Hepatocyte (in vitro differentiated cells): ENCODE measurements around the gene CRYGS. TPM values are rescaled to one million over a fixed set of nuclear protein-coding genes. Genes with fewer than 3 reads are reported as not detected.

ENCODE experiments used
- DNase-seq: peaks from one replicate; pipeline ENCODE4 v3.0.0-alpha.2; 2016; ENCODE audit warnings: low spot score
- H2AFZ ChIP-seq: fragments of 200-600 bp; sonication (generic); 2 replicates; pipeline ENCODE4 v1.6.0; 2016; ENCODE audit warnings: antibody characterized with exemption, mild to moderate bottlenecking
- H3K27ac ChIP-seq: fragments of 200-600 bp; sonication (generic); 2 replicates; pipeline ENCODE4 v1.5.1; 2016; ENCODE audit warnings: mild to moderate bottlenecking
- H3K27me3 ChIP-seq: fragments of 200-600 bp; sonication (generic); 2 replicates; pipeline ENCODE4 v1.6.1; 2016
- H3K36me3 ChIP-seq: fragments of 200-600 bp; sonication (generic); replicated peaks from 2 replicates; pipeline ENCODE4 v1.5.1; 2016; ENCODE audit warnings: low read depth; ENCODE audit not compliant: insufficient read depth
- H3K4me1 ChIP-seq: fragments of 200-600 bp; sonication (generic); 2 replicates; pipeline ENCODE4 v1.5.1; 2016; ENCODE audit warnings: mild to moderate bottlenecking, moderate library complexity; ENCODE audit not compliant: insufficient read depth
- H3K4me2 ChIP-seq: fragments of 200-600 bp; sonication (generic); 2 replicates; pipeline ENCODE4 v1.6.0; 2016
- H3K4me3 ChIP-seq: fragments of 200-600 bp; sonication (generic); 2 replicates; pipeline ENCODE4 v1.5.1; 2016; ENCODE audit warnings: mild to moderate bottlenecking
- H3K79me2 ChIP-seq: fragments of 200-600 bp; sonication (generic); 2 replicates; pipeline ENCODE4 v1.6.0; 2017; ENCODE audit warnings: mild to moderate bottlenecking
- H3K9me2 ChIP-seq: fragments of 200-600 bp; sonication (generic); replicated peaks from 2 replicates; pipeline ENCODE4 v1.6.0; 2017; ENCODE audit warnings: mild to moderate bottlenecking; ENCODE audit not compliant: insufficient read depth
- H3K9me3 ChIP-seq: fragments of 200-600 bp; sonication (generic); 2 replicates; pipeline ENCODE4 v1.5.1; 2016; ENCODE audit warnings: low read depth, mild to moderate bottlenecking
- H4K20me1 ChIP-seq: fragments of 200-600 bp; sonication (generic); 2 replicates; pipeline ENCODE4 v1.6.0; 2016; ENCODE audit warnings: mild to moderate bottlenecking; ENCODE audit not compliant: insufficient read depth, poor library complexity, severe bottlenecking
- EZH2 ChIP-seq: fragments of 200-600 bp; sonication (generic); IDR thresholded peaks from 2 replicates; pipeline ENCODE4 v1.6.1; 2016; ENCODE audit warnings: antibody characterized with exemption, mild to moderate bottlenecking, borderline replicate concordance
- EZH2phosphoT487 ChIP-seq: fragments of 200-600 bp; sonication (generic); IDR thresholded peaks from one replicate; pipeline ENCODE4 v1.6.1; 2018; ENCODE audit warnings: antibody characterized with exemption, mild to moderate bottlenecking, low read depth, moderate library complexity; ENCODE audit not compliant: unreplicated experiment, severe bottlenecking
- WGBS: methylation state at CpG from one replicate; pipeline ENCODE4 v1.1.6; 2016; ENCODE audit warnings: low lambda C conversion rate; ENCODE audit errors: missing lambda C conversion rate; 5-methylcytosine and 5-hydroxymethylcytosine counted together
- polyA plus RNA-seq: library from polyadenylated mRNA; unstranded; fragments of >200 nt; fragmentation: Nextera tagmentation; extraction: Ambion mirVana; gene quantifications from 2 replicates; pipeline ENCODE4 v1.2.1, GENCODE V29; 2016
- total RNA-seq: library from RNA; depleted of rRNA; stranded (reverse); fragments of >200 nt; gene quantifications from 2 replicates; pipeline ENCODE4 v1.2.3, GENCODE V29; 2014
- TF ChIP-seq, protein P1 (sequence below): fragments of 200-600 bp; sonication (generic); IDR thresholded peaks from 2 replicates; pipeline ENCODE4 v1.5.1; 2016; ENCODE audit warnings: antibody characterized with exemption, mild to moderate bottlenecking; ENCODE audit not compliant: poor library complexity

The CRYGS gene
- 0.92 and 1.9 TPM in 2 replicates for total RNA-seq
- 0.89 and 2.2 TPM in 2 replicates for polyA plus RNA-seq

- Histone ChIP-seq H2AFZ (no peak within 1 kb of the TSS), H3K4me1 (no peaks in the 10 kb centered on the region), H3K79me2 (no peaks in the 10 kb centered on the region), H3K27me3 (no peaks in the 10 kb centered on the region), H3K9me2 (no peaks in the 10 kb centered on the region), H3K4me2 (no peak within 1 kb of the TSS), H4K20me1 (no peaks in the 10 kb centered on the region), H3K4me3 (no peak within 1 kb of the TSS), H3K9me3 (no peaks in the 10 kb centered on the region), H3K27ac (no peak within 1 kb of the TSS), H3K36me3 (no peaks in the 10 kb centered on the region)
- TF ChIP-seq EZH2phosphoT487 (no peak), EZH2 (no peak)
- TF ChIP-seq, protein P1, sequence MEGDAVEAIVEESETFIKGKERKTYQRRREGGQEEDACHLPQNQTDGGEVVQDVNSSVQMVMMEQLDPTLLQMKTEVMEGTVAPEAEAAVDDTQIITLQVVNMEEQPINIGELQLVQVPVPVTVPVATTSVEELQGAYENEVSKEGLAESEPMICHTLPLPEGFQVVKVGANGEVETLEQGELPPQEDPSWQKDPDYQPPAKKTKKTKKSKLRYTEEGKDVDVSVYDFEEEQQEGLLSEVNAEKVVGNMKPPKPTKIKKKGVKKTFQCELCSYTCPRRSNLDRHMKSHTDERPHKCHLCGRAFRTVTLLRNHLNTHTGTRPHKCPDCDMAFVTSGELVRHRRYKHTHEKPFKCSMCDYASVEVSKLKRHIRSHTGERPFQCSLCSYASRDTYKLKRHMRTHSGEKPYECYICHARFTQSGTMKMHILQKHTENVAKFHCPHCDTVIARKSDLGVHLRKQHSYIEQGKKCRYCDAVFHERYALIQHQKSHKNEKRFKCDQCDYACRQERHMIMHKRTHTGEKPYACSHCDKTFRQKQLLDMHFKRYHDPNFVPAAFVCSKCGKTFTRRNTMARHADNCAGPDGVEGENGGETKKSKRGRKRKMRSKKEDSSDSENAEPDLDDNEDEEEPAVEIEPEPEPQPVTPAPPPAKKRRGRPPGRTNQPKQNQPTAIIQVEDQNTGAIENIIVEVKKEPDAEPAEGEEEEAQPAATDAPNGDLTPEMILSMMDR: no peak
- WGBS: 96% methylated on average over 2 of the region's 2 CpGs
- no peak for DNase-seq
Observed at GRCh38 chr3:186544281-186544680, at the start of gene CRYGS. Gene CRYGS, minus strand, starts transcription at chr3:186544380. Its CDS starts 54 bp downstream, at chr3:186544326.

- no peak overlapping the region for H3K4me3 ChIP-seq
- no peaks in the 10 kb centered on the region for H3K9me3 ChIP-seq
- H3K79me2 ChIP-seq: no peaks in the 10 kb centered on the region
- H3K4me1 ChIP-seq: peaks cover 28% of the 10 kb centered on the region
- H2AFZ ChIP-seq: no peak overlapping the region
- no peaks in the 10 kb centered on the region for H3K9me2 ChIP-seq
- no peaks in the 10 kb centered on the region for H3K36me3 ChIP-seq
- no peaks in the 10 kb centered on the region for H4K20me1 ChIP-seq
- no peak for DNase-seq
- TF ChIP-seq EZH2phosphoT487: no peak
- TF ChIP-seq, protein P1: no peak
- TF ChIP-seq EZH2: no peak
- H3K27ac ChIP-seq: peak overlapping the region; percentile 81
- H3K27me3 ChIP-seq: no peaks in the 10 kb centered on the region
- WGBS: 66% methylated on average over 3 of the region's 3 CpGs
- peak overlapping the region; percentile 17 for H3K4me2 ChIP-seq
Observed at GRCh38 chr3:186593862-186594261, 49.7 kb upstream of the CRYGS start.

DNA sequence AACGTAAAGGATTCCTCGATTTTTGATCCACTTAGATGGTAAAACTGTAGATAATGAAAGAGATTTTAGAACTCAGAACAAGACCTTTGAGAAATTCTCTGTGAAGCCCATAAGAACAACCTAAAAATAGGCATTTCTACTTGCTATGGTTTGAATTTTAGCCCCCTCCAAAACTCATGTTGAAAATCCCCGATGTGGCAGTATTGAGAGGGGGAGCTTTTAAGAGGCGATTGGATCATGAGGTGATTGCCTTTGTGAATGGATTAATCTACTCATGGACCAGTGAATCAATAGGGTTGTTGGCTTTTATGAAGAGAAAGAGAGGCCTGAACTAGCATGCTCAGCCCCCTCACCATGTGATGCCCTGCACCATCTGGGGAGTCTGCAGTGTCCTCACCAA lies 48.5 kb upstream of the CRYGS start:
- H3K4me3 ChIP-seq: no peak overlapping the region
- H3K4me1 ChIP-seq: peaks cover 20% of the 10 kb centered on the region
- H3K79me2 ChIP-seq: no peaks in the 10 kb centered on the region
- no peak for DNase-seq
- H2AFZ ChIP-seq: no peak overlapping the region
- WGBS: 90% methylated on average over 4 of the region's 4 CpGs
- no peaks in the 10 kb centered on the region for H3K27me3 ChIP-seq
- no peaks in the 10 kb centered on the region for H3K36me3 ChIP-seq
- no peak for TF ChIP-seq EZH2
- no peak for TF ChIP-seq EZH2phosphoT487
- TF ChIP-seq, protein P1: no peak
- H3K9me3 ChIP-seq: no peaks in the 10 kb centered on the region
- H3K4me2 ChIP-seq: no peak overlapping the region
- no peaks in the 10 kb centered on the region for H4K20me1 ChIP-seq
- H3K9me2 ChIP-seq: no peaks in the 10 kb centered on the region
- no peak overlapping the region for H3K27ac ChIP-seq
